Activated CD4-positive, alpha-beta T cell treated with anti-CD3 and anti-CD28 coated beads, Interleukin-2, amount 10 ng/mL, durations not matched to agents 24 days and 14 days (primary cell): ENCODE data around the gene CD81. TPM values are rescaled to one million over a fixed set of nuclear protein-coding genes. Genes with fewer than 3 reads are reported as not detected.

Source experiments
- DNase-seq: peaks from one replicate; pipeline ENCODE4 v3.0.0; 2022
- H3K27ac Mint-ChIP-seq: one replicate; pipeline ENCODE4 v1.8.0; 2022; ENCODE audit warnings: mild to moderate bottlenecking, mixed read lengths
- H3K27me3 Mint-ChIP-seq: one replicate; pipeline ENCODE4 v1.8.0; 2022; ENCODE audit warnings: mixed read lengths
- H3K36me3 Mint-ChIP-seq: one replicate; pipeline ENCODE4 v1.8.0; 2022; ENCODE audit warnings: low read depth, mild to moderate bottlenecking, mixed read lengths
- H3K4me1 Mint-ChIP-seq: one replicate; pipeline ENCODE4 v1.8.0; 2021; ENCODE audit warnings: mixed read lengths
- H3K4me3 Mint-ChIP-seq: one replicate; pipeline ENCODE4 v1.8.0; 2022; ENCODE audit warnings: mild to moderate bottlenecking, moderate library complexity, mixed read lengths
- H3K9me3 Mint-ChIP-seq: one replicate; pipeline ENCODE4 v1.8.0; 2021; ENCODE audit warnings: mixed read lengths
- intact Hi-C: fragments of 100-400 bp; cut with micrococcal nuclease; formaldehyde crosslinking; loops from one replicate; pipeline ENCODE4 v1.15.1; 2023
- total RNA-seq: library from RNA; stranded (reverse); gene quantifications from 2 replicates; pipeline ENCODE4 v1.2.3, GENCODE V29; 2022

Gene CD81
- total RNA-seq, 1 donor from 2014 or later, result 225 TPM

DNA sequence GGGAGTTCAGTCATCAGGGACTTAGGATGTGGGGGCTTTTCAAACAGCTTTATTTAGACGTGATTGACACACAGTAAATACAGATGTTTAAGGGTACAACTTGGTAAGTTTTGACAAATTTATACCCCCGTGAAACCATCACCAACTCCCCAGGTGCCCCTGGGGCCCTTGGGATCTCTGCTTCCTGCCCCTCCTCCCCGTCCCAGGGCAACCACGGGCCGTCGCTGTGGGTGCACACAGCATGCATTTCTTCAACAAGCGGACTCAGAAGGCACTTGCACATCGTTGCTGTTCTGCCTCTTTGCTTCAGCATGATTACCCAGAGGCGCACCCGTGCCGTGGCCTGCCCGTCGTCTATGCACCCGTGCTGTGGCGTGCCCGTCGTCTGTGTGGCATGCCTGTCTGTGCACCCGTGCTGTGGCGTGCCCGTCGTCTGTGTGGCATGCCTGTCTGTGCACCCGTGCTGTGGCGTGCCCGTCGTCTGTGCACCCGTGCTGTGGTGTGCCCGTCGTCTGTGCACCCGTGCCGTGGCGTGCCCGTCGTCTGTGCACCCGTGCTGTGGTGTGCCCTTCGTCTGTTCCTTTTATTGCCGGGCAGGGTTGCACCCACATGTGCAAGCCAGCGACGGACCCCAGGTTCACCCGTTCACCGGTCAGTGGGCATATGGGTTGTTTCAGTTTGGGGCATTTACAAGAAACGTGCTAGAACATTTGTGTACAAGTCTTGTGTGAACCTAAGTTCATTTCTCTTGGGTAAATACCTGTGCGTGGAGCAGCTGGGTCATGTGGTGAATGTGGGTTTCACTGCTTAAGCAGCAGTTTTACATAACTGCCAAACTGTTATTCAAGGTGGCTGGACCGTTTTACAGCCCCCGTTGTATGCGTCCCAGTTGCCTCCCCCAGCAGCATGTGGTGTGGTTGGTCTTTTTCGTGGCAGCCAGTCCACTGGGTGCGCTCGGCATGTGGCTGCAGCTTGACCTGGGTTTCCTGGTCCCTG, 8.3 kb downstream of the CD81 start:
- peaks cover 31% of the 10 kb centered on the region for H3K4me1 Mint-ChIP-seq
- no peak for DNase-seq
- peak overlapping the region; percentile 41 for H3K27ac Mint-ChIP-seq
- no peak overlapping the region for H3K4me3 Mint-ChIP-seq
- intact Hi-C loops, result no loop called here
- no peaks in the 10 kb centered on the region for H3K27me3 Mint-ChIP-seq
- H3K9me3 Mint-ChIP-seq, result no peaks in the 10 kb centered on the region
- peaks cover 12% of the 10 kb centered on the region for H3K36me3 Mint-ChIP-seq

DNA sequence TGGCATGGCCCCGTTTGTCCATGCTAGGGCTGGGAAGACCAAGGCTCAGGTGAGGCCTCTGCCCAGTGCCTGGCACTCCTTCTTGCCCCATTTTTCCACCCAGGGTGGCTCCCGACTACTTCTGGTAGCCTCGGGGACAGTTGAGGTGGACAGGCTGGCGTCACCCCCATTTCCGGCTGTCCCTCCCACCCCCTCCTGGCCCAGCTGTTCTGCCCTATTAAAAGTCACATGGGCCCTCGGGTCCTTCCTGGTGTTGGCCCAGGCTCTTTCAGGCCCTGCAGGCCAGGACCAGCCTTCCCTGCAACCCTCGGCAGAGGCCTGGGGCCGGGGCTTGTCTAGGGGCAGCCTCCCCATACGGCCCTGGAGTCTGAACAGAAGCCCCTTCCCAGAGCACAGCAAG, 9.5 kb downstream of the CD81 start:
- intact Hi-C loops, result no loop called here
- Mint-ChIP-seq H3K4me1 (peaks cover 27% of the 10 kb centered on the region), H3K9me3 (no peaks in the 10 kb centered on the region), H3K4me3 (no peak overlapping the region), H3K27ac (no peak overlapping the region), H3K27me3 (no peaks in the 10 kb centered on the region), H3K36me3 (peaks cover 8% of the 10 kb centered on the region)
- no peak for DNase-seq

DNA sequence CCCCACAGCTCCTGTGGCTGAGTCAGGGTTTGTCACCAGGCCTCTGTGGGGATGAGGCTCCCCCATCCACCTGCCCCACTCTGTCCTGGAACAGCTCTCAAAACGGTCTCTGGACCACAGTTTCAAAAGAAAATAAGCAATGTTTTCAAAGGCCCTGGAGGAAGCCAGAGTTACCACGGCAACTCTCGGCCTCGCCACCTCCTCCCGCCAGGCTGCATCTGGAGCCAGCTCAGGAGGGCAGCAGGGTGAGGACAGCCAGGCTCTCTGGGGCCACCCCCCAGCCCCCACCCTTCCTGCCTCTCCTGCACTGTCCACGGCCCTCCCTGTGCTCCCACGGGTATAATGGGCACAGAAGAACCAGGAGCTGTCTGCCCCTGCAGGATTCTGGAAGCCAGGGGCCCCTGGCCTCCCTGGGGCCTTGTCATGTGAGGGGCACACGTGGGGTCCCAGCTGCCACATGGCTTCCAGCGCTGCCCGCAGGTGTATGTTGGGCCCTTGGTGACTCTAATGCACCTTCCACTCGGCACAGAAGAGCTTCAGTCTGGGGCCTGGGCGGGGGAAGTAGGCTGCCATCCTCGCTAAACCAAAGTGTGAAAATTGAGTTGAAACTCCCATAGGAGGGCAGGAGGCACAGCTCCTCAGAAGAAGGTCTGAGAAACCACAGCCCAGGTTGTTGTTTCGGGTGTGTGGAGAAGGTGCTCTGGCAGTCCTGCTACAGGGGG, 10.3 kb downstream of the CD81 start:
- peak overlapping the region; percentile 41 for H3K27ac Mint-ChIP-seq
- H3K4me1 Mint-ChIP-seq, result peaks cover 25% of the 10 kb centered on the region
- no peaks in the 10 kb centered on the region for H3K27me3 Mint-ChIP-seq

DNA sequence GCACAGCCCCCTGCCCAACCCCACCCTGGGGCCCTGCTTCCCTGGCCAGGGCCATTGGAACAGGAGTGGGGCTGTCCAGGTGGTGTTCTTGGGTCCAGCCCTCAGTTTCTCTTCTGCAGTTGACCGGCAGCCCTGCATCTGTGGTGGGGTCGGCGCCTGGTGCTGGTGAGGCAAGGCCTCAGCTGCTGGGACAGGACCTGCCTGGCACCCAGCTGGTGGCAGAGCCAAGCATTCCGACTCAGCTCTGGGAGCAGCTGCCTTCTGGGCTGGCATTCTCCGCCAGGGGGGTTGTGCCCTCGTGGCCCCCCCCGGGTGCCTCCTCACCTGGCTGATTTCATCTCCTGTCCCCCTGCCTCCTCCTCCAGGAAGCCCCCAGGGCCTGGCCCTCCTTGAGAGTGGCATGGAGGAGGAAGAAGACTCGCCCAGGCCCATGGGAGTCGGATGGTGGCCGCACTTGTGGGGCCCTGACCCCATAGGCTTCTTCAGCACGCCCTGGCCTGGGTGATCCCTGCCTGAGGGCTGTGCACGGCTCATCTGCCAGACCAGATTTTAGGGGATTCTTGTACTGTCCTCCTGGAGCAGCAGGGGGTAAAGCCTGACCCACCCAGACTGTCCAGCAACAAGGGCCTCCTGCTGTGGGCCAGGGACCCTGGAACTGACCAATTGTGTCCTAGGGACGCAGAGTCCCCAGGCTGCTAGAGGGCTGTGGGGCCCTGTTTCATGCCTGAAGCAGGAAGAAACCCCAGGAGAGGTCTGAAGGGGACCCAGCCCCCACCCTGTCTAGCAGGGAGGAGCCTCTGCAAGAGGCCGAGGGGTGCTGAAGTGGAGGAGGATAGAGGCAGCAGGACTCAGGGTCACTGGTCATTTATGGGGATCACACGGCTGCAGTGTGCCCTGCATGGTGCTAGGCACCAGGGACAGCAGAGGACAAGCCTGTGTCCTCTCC, 11.6 kb downstream of the CD81 start:
- Mint-ChIP-seq H3K4me3 (no peak overlapping the region), H3K4me1 (peaks cover 21% of the 10 kb centered on the region), H3K27ac (no peak overlapping the region), H3K36me3 (peaks cover 5% of the 10 kb centered on the region), H3K27me3 (no peaks in the 10 kb centered on the region), H3K9me3 (no peaks in the 10 kb centered on the region)
- DNase-seq, result no peak
- intact Hi-C loops, result no loop called here

More for the DNA sequence above, 10.3 kb downstream of the CD81 start:
- H3K9me3 Mint-ChIP-seq, result no peaks in the 10 kb centered on the region
- DNase-seq, result no peak
- peaks cover 8% of the 10 kb centered on the region for H3K36me3 Mint-ChIP-seq
- intact Hi-C loops, result no loop called here
- no peak overlapping the region for H3K4me3 Mint-ChIP-seq

DNA sequence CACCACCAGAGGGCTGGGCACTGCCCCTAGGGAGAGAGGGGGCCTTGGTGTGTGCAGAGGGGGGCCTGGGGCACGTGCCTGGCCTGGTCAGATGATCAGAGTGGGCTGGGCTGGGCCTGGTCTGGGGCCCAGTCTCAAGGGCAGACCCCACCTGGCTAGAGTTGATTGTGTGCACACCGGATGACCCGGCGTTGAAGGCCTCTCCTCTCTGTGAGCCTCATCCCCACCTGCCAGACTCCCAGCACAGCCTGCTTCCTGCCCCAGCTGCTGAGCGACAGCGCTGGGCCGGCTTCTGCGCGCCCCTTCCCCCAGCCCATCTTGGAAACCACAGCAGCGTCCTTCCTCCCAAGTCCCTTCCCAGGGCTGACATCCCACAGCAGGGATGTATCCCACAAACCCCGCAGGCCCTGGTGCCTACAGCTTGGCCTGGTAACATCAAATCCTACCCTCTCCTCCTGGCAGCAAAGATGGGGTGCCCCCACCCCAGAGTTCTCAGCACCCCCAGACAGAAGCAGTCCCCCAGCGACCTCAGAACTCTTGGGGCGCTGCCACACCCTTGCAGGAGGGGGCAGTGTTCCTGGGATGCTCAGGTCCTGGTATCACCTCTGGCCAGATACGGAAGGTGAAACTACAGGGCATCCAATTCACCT, 12.4 kb downstream of the CD81 start:
- intact Hi-C loops, result no loop called here
- Mint-ChIP-seq H3K9me3 (no peaks in the 10 kb centered on the region), H3K36me3 (peaks cover 4% of the 10 kb centered on the region), H3K4me3 (no peak overlapping the region), H3K27ac (peak overlapping the region; percentile 43), H3K27me3 (no peaks in the 10 kb centered on the region), H3K4me1 (peaks cover 17% of the 10 kb centered on the region)
- no peak for DNase-seq

DNA sequence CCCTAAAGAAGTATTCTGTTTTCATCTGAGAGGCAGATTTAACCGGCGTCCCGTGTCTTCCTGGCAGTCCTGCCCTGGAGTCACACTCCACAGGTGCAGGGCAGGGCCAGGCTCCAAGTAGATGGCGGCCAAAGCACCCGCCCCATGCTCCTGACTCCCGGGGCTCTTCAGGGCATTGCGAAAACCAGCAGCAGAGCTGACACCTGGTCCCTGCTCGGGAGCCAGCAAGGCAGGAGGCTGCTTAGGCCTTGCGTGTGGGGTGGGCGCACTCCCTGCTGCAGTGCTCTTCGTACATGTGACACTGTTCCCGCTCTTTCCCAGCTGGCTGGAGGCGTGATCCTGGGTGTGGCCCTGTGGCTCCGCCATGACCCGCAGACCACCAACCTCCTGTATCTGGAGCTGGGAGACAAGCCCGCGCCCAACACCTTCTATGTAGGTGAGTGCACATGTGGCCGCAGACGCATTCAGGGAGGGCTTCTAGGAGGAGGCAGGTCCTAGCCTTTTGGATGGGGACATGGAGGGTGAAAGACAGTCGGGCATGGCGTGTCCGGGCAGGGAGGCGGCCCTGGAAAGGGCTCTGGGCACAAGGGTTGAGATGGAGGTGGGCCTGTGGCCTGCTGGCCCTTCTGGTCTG, 13.1 kb downstream of the CD81 start:
- H3K4me1 Mint-ChIP-seq, result peaks cover 15% of the 10 kb centered on the region

DNA sequence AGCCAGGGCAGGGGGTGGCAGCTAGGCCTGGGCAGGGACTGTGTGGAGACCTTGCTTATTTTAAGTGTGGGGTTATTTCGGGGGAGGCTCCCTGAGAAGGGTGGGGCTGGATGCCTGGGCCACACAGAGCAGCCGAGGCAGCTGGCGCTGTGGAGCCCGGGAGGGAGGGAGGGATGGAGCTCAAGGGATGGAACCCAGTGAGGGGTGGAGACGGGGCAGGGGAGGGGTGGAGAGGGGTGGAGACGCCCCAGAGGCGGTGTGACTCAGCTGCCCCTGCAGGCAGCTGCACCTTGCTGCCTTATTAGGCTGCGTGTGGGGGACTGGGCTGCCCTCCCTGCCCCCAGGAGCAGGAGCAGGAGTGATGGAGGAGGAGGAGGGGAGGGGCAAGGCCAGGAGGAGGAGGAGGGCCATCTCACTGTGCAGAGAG, 13.6 kb downstream of the CD81 start:
- no peak overlapping the region for H3K4me3 Mint-ChIP-seq
- H3K27me3 Mint-ChIP-seq, result no peaks in the 10 kb centered on the region
- intact Hi-C loops, result no loop called here
- no peak for DNase-seq
- H3K27ac Mint-ChIP-seq, result no peak overlapping the region
- H3K9me3 Mint-ChIP-seq, result no peaks in the 10 kb centered on the region
- peaks cover 4% of the 10 kb centered on the region for H3K36me3 Mint-ChIP-seq
- peaks cover 12% of the 10 kb centered on the region for H3K4me1 Mint-ChIP-seq

More for the DNA sequence above, 13.1 kb downstream of the CD81 start:
- no peak for DNase-seq
- no peak overlapping the region for H3K4me3 Mint-ChIP-seq
- H3K27ac Mint-ChIP-seq, result no peak overlapping the region
- peaks cover 4% of the 10 kb centered on the region for H3K36me3 Mint-ChIP-seq
- intact Hi-C loops, result no loop called here
- no peaks in the 10 kb centered on the region for H3K27me3 Mint-ChIP-seq
- no peaks in the 10 kb centered on the region for H3K9me3 Mint-ChIP-seq

DNA sequence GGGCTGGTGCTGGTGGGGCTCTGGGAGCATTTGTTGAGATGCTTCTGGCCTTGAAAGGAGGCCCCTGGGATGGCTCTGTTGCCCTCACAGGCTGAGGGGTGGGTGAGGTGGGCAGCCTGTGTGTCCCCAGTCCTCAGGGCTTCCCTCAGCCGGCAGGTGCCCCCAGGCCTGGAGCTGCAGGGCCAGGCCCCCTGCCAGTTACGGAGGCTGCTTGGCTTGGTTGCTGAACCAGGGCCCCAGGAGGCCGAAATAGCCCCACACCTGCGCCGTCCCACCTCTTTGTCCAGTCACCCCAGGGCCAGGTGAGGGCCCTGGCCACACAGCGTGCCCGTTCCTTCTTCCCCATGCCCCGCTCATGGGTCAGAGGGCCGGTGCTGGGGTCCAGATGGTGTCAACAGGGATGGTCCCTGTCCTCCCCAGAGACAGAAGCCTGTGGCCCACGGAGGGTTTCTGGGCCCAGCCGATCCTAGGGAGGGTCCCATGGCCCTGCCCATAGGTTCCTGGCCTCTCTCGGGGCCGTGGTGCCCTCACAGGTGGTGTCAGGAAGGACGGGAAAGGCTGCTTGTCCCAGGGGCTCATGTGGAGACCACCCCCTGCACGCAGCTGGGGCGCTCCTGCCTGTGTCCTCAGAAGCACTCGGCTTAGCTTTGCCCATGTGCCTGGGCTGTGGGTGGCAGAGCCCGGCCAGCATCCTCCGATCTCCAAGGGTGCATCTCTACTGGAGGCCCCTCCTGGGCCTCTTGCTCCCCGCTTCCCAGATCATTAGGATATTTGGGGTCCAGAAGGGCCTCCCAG, 14.3 kb downstream of the CD81 start:
- Mint-ChIP-seq H3K4me1 (peaks cover 8% of the 10 kb centered on the region), H3K36me3 (peaks cover 5% of the 10 kb centered on the region), H3K4me3 (no peak overlapping the region), H3K27ac (no peak overlapping the region), H3K27me3 (no peaks in the 10 kb centered on the region), H3K9me3 (no peaks in the 10 kb centered on the region)
- intact Hi-C loops, result no loop called here
- DNase-seq, result no peak

DNA sequence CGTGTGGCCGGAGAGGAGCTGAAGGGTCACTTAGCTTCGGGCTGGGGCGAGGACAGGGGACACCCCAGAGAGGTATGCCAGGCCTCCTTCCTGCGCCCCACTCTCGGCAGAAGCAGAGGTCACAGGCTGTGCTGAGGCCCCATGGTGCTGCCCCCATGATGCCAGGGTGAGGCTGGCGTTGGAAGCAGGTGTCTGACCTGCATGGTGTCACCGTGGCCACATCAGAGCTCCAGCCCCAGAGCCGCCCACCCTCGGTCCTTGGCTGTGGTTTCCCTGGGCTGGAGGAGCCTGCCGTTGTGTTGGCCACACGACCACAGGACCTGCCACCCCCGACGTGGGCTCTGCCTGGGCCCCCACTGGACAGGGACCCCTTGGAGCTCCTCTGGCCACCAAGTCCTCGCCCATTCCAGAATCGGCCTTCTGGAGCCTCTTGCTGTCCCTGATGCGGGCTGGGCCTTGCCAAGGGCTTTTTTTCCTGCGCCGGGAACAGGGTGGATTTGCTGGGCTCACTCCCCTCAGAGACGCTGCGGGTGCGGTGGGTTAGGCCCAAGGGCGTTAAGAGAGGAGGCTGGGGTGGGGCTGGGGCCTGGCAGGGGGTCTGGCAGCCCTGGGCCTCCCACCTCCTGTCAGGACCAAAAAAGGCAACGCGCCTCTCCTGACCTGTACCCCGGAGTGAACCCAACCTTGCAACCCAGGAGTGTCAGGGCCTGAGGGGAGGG, 15.3 kb downstream of the CD81 start:
- intact Hi-C loops, result no loop called here
- DNase-seq, result no peak
- H3K4me3 Mint-ChIP-seq, result no peak overlapping the region
- H3K9me3 Mint-ChIP-seq, result no peaks in the 10 kb centered on the region
- H3K27me3 Mint-ChIP-seq, result no peaks in the 10 kb centered on the region
- H3K36me3 Mint-ChIP-seq, result peaks cover 11% of the 10 kb centered on the region
- H3K27ac Mint-ChIP-seq, result no peak overlapping the region
- peaks cover 8% of the 10 kb centered on the region for H3K4me1 Mint-ChIP-seq

DNA sequence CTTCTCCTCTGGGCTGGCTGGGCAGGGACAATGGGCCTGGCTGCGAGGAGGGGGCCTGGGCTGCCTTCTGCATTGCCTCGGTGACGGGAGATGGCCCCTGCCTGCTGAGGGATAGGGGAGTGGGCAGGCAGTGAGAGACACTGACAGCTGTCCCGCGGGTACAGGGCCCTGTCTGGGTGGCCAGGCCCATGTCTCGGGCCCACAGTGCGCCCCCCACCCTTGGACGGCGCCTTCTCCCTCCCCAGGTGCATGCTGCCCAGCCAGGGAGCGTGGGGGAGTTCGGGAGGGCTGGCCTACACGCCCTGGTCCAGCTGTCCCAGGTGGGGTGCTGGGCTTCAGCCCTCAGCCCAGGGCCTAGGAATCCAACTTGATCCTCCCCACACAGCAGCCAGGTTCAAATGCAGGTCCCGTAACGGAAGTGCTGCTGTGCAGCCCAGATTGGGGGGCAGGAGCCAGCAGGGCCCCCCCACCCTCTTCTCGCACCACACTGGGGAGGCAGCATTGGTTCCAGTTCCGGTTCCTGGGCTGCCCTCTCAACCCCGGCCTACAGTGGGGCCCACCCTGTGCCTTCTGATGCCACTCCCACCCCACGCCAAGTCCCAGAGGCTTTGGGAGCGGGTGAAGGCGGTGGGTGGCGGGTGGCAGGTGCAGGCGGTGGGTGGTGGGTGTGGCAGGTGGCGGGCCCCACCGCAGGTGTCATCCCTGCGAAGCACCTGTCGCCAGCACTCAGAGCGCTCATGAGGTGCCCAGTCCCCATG, 16.2 kb downstream of the CD81 start:
- no peak overlapping the region for H3K4me3 Mint-ChIP-seq
- no peaks in the 10 kb centered on the region for H3K27me3 Mint-ChIP-seq
- H3K27ac Mint-ChIP-seq, result no peak overlapping the region
- intact Hi-C loops, result no loop called here
- DNase-seq, result no peak
- H3K36me3 Mint-ChIP-seq, result peaks cover 12% of the 10 kb centered on the region
- H3K9me3 Mint-ChIP-seq, result no peaks in the 10 kb centered on the region
- H3K4me1 Mint-ChIP-seq, result peaks cover 8% of the 10 kb centered on the region
